ENCODE results near the gene SLCO1B3. TPM values are rescaled to one million over a fixed set of nuclear protein-coding genes. Genes with fewer than 3 reads are reported as not detected.

Gene SLCO1B3
- total and polyA plus RNA-seq, 2 of the 8 experiments (the other 6 are each of a cell fraction or from before 2014, with no cell fraction given): not detected

DNA sequence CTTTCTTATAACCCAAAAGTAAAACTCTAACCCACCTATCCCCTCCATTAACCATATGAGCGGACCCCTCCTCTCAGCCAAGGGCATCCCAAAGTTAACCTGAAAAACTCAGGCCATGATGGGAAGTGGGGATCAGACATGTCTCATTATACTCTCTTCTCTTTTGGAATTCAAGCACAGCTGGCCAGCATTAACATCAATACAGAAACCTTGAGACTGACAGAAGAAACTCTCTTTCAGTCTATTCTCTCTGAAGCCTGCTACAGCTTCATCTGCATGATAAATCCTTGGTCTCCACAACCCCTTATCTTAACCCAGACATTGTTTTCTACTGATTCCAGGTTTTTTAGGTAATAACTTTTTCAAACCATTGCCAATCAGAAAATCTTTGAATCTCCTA lies 17.5 kb upstream of the SLCO1B3 start:
- WGBS, 2 experiments (ENCODE audit: extremely low coverage in 1 of 2, insufficient coverage in 1 of 2, insufficient read length in 1 of 2, insufficient replicate concordance in 2 of 2, low coverage in 1 of 2, low lambda C conversion rate in 2 of 2, missing lambda C conversion rate in 1 of 2): 92% methylated on average over 1 of the region's 1 CpG; no CpG with 5 or more reads in 1 of the 2 experiments
- no peak overlapping the region for H3K18ac ChIP-seq (ENCODE audit: extremely low read depth, low read length)
- H4K8ac ChIP-seq (ENCODE audit: extremely low read depth, insufficient read depth, low read length): no peak overlapping the region
- no peak overlapping the region for H2BK15ac ChIP-seq (ENCODE audit: low read length)
- H3K9me3 ChIP-seq (ENCODE audit: insufficient read depth in 2 of 2, low read depth in 1 of 2, low read length in 1 of 2): 0 out of 4 replicates have a peak, but pooled peaks cover 3 to 4% of the 10 kb centered on the region in 2 experiments
- no peak overlapping the region for H3K4me3 ChIP-seq (ENCODE audit: extremely low read depth in 1 of 4, insufficient read depth in 2 of 4, low read depth in 3 of 4, low read length in 4 of 4)
- no peaks in the 10 kb centered on the region for H3K36me3 ChIP-seq (ENCODE audit: control insufficient read depth in 2 of 4, insufficient read depth in 4 of 4, low read length in 3 of 4)
- H4K20me1 ChIP-seq (replicated peaks in 1 of 2; ENCODE audit: control insufficient read depth in 1 of 2, insufficient read depth in 2 of 2, low read length in 2 of 2): no peaks in the 10 kb centered on the region
- no peak overlapping the region for H2BK12ac ChIP-seq (ENCODE audit: low read depth, low read length)
- H2BK20ac ChIP-seq (ENCODE audit: low read length): no peak overlapping the region
- H3K27ac ChIP-seq (ENCODE audit: low read depth, low read length): no peak overlapping the region
- H4K91ac ChIP-seq (replicated peaks; ENCODE audit: insufficient read length, low read length): no peak overlapping the region
- FAIRE-seq (no peak), DNase-seq (ENCODE audit: low read depth in 1 of 2, low spot score in 2 of 2) (no peak)
- TF ChIP-seq CTBP2 (IDR thresholded peaks at IDR 0.05; ENCODE audit: borderline replicate concordance, insufficient read depth, insufficient read length, low read length): no peak
- TF ChIP-seq CREB1 (IDR thresholded peaks at IDR 0.05): no peak
- no peak for TF ChIP-seq RBBP5 (IDR thresholded peaks at IDR 0.05; ENCODE audit: borderline replicate concordance, low read depth, low read length)
- no peak for TF ChIP-seq GABPA (IDR thresholded peaks at IDR 0.05; ENCODE audit: borderline replicate concordance, insufficient read depth, low read length)
- no peak for TF ChIP-seq KDM4A (IDR thresholded peaks at IDR 0.05; ENCODE audit: low read depth, low read length, severe bottlenecking)
- no peak for TF ChIP-seq POLR2AphosphoS5 (IDR thresholded peaks at IDR 0.05; ENCODE audit: low read depth, low read length)
- TF ChIP-seq RFX5 (IDR thresholded peaks at IDR 0.05; ENCODE audit: borderline replicate concordance, low read depth, low read length): no peak
- TF ChIP-seq EP300 (IDR thresholded peaks at IDR 0.05; ENCODE audit: borderline replicate concordance in 1 of 2, low read depth in 2 of 2, low read length in 2 of 2): no peak
- TF ChIP-seq BACH1 (IDR thresholded peaks at IDR 0.05; ENCODE audit: low read length): no peak
- no peak for TF ChIP-seq TAF7 (optimal IDR thresholded peaks at IDR 0.05; ENCODE audit: borderline replicate concordance, low read depth, low read length)
- TF ChIP-seq EGR1 (IDR thresholded peaks at IDR 0.05; ENCODE audit: borderline replicate concordance, low read depth, low read length): no peak
- no peak for TF ChIP-seq CBX8 (IDR thresholded peaks at IDR 0.05; ENCODE audit: borderline replicate concordance, low read depth, low read length)
- H2AK5ac ChIP-seq (ENCODE audit: low read depth, low read length): no peak overlapping the region
- no peaks in the 10 kb centered on the region for H3K23me2 ChIP-seq (ENCODE audit: low read depth, low read length)
- POLR2A ChIA-PET (ENCODE audit: partially characterized antibody): no interaction called here
- H3K79me1 ChIP-seq (ENCODE audit: low read depth, low read length): no peaks in the 10 kb centered on the region
- no peak overlapping the region for H3K9ac ChIP-seq (replicated peaks in 1 of 4; ENCODE audit: extremely low read depth in 1 of 4, low read depth in 3 of 4, low read length in 3 of 4)
- CTCF ChIA-PET (ENCODE audit: partially characterized antibody): no interaction called here
- no peak overlapping the region for H2BK120ac ChIP-seq (replicated peaks; ENCODE audit: low read depth, low read length)
- no peak overlapping the region for H3K4ac ChIP-seq (replicated peaks; ENCODE audit: insufficient read length, low read depth, low read length)
- H2BK5ac ChIP-seq (ENCODE audit: low read depth, low read length): no peak overlapping the region
- H3K56ac ChIP-seq (replicated peaks; ENCODE audit: insufficient read length, low read depth, low read length): no peak overlapping the region
- H3K79me2 ChIP-seq (ENCODE audit: control insufficient read depth in 1 of 2, insufficient read depth in 2 of 2, low read length in 2 of 2): no peaks in the 10 kb centered on the region
- peaks cover 0 to 1% (median 0%) of the 10 kb centered on the region in 4 experiments; a peak in 1 of 7 replicates for H3K27me3 ChIP-seq (replicated peaks in 1 of 4; ENCODE audit: control insufficient read depth in 3 of 4, extremely low read depth in 1 of 4, insufficient read depth in 3 of 4, low read length in 3 of 4)
- no peak overlapping the region for H3K23ac ChIP-seq (ENCODE audit: insufficient read length)
- H2AFZ ChIP-seq (ENCODE audit: low read length): no peak overlapping the region
- H3K4me2 ChIP-seq (ENCODE audit: insufficient read depth in 1 of 2, low read depth in 2 of 2, low read length in 2 of 2): no peak overlapping the region
- no peak overlapping the region for H4K5ac ChIP-seq (ENCODE audit: insufficient read length, low read depth, low read length)
- H3K4me1 ChIP-seq (replicated peaks in 1 of 4; ENCODE audit: control insufficient read depth in 3 of 4, insufficient read depth in 4 of 4, low read length in 3 of 4): no peaks in the 10 kb centered on the region
- no peak overlapping the region for H3K14ac ChIP-seq (ENCODE audit: insufficient read length)

All from H1 (cell line).